Measurements from ENCODE around the gene HYCC1. TPM values are rescaled to one million over a fixed set of nuclear protein-coding genes. Genes with fewer than 3 reads are reported as not detected.
A peak's percentile ranks its signal among the peaks of the same experiment; 100 is the strongest.

The HYCC1 gene
- total and polyA plus RNA-seq, 9 of the 15 experiments (the other 6 are each of a cell fraction or from before 2014, with no cell fraction given), result 11.2 to 40.6 (median 37.9) TPM

DNA sequence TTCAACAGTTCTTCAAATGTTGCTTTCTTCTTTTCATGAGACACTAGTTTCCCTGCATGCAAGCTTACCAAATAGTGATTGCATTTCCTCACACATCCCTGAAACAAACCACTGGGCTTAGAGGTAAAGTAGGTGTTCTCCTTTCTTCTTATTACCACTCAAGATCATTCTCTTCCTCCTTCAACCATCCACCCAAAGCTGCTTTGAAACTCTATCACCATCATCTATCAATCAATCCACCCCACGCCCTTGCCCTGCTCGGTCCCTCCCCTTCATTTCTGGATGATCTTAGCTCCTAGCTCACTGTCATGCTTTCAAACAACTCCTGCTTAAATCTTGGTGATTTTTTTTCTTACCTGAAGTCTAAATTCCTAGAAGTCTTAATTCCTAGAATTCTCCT is 18.9 kb downstream of the HYCC1 start:
- ChIA-PET POLR2A (interaction anchor here (0.6 to 2.4 kb wide), 9 partner anchors 9 to 226 kb away, joined by 3 to 8 read pairs (median 3); no protein-coding TSS in a partner anchor), CTCF (ENCODE audit: low intra/inter-chr PET ratio) (no interaction called here)
- DNase-seq (ENCODE audit: extremely low read depth in 1 of 4, low spot score in 3 of 4) (no peak), FAIRE-seq (no peak), ATAC-seq (peak; percentile 58)
- Histone ChIP-seq H3K27ac (ENCODE audit: extremely low read depth, low read depth, low read length) (no peak overlapping the region), H3K36me3 (ENCODE audit: control insufficient read depth, insufficient read depth, low read length) (peaks cover 3% of the 10 kb centered on the region; the same call in 2 of the 3 replicates), H3K4me2 (ENCODE audit: insufficient read depth, low read length) (no peak overlapping the region), H3K9ac (ENCODE audit: insufficient read depth in 1 of 2, low read depth in 2 of 2, low read length in 2 of 2) (no peak overlapping the region), H2AFZ (ENCODE audit: low read depth, low read length) (no peak overlapping the region), H3K4me1 (replicated peaks in 1 of 2; ENCODE audit: control insufficient read depth in 2 of 2, insufficient read depth in 2 of 2, low read length in 2 of 2) (peaks cover 0 to 13% of the 10 kb centered on the region in 2 experiments; a peak in 2 of 5 replicates), H3K9me1 (ENCODE audit: control insufficient read depth, insufficient read depth, low read length) (peaks cover 3% of the 10 kb centered on the region), H3K4me3 (no peak overlapping the region), H3K27me3 (ENCODE audit: control insufficient read depth in 2 of 2, insufficient read depth in 2 of 2, low read length in 2 of 2) (no peaks in the 10 kb centered on the region), H3K9me3 (replicated peaks; ENCODE audit: control insufficient read depth, insufficient read depth, low read depth, low read length) (no peaks in the 10 kb centered on the region), H3K79me2 (ENCODE audit: control insufficient read depth, insufficient read depth, low read length) (peaks cover 66% of the 10 kb centered on the region), H4K20me1 (replicated peaks; ENCODE audit: control insufficient read depth, insufficient read depth, low read length) (no peaks in the 10 kb centered on the region)
- intact Hi-C loops (cut with micrococcal nuclease) (no loop called here), in situ Hi-C loops (cut with MboI) (no loop called here)
- BruUV-seq (replicated peaks), result no TSS peak
- 10% methylated on average over 2 of the region's 2 CpGs for WGBS (ENCODE audit: insufficient coverage, low coverage, missing lambda C conversion rate)
- TF ChIP-seq NCOR1 (IDR thresholded peaks at IDR 0.05) (no peak), MEIS2 (IDR thresholded peaks at IDR 0.05; ENCODE audit: partially characterized antibody) (peak; percentile 38), ZNF584 (CRISPR knock-in tag; IDR thresholded peaks at IDR 0.05; ENCODE audit: low read depth) (no peak)
- TF ChIP-seq, protein P1, sequence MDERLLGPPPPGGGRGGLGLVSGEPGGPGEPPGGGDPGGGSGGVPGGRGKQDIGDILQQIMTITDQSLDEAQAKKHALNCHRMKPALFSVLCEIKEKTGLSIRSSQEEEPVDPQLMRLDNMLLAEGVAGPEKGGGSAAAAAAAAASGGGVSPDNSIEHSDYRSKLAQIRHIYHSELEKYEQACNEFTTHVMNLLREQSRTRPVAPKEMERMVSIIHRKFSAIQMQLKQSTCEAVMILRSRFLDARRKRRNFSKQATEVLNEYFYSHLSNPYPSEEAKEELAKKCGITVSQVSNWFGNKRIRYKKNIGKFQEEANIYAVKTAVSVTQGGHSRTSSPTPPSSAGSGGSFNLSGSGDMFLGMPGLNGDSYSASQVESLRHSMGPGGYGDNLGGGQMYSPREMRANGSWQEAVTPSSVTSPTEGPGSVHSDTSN (CRISPR knock-in tag; IDR thresholded peaks at IDR 0.05; ENCODE audit: low read depth), result no peak
- TF ChIP-seq, protein P1 (tag; conservative IDR thresholded peaks at IDR 0.05; ENCODE audit: low read depth), result peak; percentile 54; the same call in 1 of the 2 replicates
- TF ChIP-seq, protein P2, sequence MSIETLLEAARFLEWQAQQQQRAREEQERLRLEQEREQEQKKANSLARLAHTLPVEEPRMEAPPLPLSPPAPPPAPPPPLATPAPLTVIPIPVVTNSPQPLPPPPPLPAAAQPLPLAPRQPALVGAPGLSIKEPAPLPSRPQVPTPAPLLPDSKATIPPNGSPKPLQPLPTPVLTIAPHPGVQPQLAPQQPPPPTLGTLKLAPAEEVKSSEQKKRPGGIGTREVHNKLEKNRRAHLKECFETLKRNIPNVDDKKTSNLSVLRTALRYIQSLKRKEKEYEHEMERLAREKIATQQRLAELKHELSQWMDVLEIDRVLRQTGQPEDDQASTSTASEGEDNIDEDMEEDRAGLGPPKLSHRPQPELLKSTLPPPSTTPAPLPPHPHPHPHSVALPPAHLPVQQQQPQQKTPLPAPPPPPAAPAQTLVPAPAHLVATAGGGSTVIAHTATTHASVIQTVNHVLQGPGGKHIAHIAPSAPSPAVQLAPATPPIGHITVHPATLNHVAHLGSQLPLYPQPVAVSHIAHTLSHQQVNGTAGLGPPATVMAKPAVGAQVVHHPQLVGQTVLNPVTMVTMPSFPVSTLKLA (conservative IDR thresholded peaks at IDR 0.05), result no peak
- TF ChIP-seq, protein P3, sequence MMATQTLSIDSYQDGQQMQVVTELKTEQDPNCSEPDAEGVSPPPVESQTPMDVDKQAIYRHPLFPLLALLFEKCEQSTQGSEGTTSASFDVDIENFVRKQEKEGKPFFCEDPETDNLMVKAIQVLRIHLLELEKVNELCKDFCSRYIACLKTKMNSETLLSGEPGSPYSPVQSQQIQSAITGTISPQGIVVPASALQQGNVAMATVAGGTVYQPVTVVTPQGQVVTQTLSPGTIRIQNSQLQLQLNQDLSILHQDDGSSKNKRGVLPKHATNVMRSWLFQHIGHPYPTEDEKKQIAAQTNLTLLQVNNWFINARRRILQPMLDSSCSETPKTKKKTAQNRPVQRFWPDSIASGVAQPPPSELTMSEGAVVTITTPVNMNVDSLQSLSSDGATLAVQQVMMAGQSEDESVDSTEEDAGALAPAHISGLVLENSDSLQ (IDR thresholded peaks at IDR 0.05), result peak; percentile 76
- TF ChIP-seq, protein P4, sequence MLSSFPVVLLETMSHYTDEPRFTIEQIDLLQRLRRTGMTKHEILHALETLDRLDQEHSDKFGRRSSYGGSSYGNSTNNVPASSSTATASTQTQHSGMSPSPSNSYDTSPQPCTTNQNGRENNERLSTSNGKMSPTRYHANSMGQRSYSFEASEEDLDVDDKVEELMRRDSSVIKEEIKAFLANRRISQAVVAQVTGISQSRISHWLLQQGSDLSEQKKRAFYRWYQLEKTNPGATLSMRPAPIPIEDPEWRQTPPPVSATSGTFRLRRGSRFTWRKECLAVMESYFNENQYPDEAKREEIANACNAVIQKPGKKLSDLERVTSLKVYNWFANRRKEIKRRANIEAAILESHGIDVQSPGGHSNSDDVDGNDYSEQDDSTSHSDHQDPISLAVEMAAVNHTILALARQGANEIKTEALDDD (IDR thresholded peaks at IDR 0.05), result no peak

Data from K562 (cell line).